Embryonic facial prominence (tissue), 1 donor: ENCODE measurements around the gene CD200R1.
"Not testable (repeated sequence)": the region's sequence is repeated elsewhere in the genome, so short reads cannot be mapped to it uniquely, and the experiment has no call there.

ENCODE experiments used
- DNase-seq: peaks from one replicate; pipeline ENCODE4 v3.0.0-alpha.2; 2016; ENCODE audit errors: extremely low spot score

The CD200R1 gene

DNA sequence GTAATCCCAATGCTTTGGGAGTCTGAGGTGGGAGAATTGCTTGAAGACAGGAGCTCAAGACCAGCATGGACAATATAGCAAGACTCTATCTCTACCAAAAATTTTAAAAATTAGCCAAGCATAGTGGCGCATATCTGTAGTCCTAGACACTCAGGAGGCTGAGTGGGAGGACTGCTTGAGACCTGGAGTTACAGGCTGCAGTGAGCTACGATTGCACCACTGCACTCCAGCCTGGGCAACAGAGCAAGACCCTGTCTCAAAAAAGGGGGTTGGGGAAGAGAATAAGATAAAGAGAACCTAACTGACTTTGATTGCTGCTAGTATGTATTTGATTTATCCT, 755 bp downstream of the CD200R1 start:
- no peak for DNase-seq

DNA sequence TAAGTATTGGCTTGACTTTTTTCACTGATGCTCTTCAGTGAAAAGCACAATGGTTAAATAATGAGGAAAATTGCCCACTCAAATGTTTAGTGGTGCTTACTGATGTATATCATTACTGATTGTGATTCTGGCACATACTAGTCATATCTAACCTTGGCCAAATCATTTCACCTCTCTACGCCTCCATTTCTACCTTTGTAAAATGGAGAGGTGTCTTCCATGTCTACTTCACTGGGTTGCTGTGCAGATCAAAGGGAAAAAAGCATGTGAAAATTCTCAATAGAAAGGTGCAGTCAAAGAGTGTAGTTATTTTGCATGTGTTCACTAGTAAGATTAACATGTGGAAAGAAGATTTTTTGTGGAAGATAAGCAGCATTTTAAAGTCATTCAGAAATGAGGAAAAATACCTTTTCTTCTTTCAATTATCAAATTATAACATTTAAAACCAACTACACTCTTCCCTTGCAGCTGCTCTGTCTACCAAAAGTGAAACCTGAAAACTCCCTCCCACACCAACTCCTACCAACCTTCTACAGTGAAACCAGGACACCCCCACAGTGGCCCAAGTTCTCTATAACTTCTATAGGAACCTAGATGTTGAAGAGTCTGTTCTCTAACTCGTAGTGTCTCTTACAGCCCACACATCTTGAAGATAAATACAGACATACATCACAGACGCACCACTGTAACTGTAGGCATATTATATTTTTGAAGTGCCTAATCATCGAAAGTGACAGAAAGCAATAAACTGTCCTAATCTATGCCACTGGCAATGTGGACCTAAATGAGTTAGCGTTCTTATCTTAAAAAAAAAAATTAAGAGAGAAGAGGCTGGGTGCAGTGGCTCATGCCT, 1.4 kb downstream of the CD200R1 start:
- DNase-seq: no peak

DNA sequence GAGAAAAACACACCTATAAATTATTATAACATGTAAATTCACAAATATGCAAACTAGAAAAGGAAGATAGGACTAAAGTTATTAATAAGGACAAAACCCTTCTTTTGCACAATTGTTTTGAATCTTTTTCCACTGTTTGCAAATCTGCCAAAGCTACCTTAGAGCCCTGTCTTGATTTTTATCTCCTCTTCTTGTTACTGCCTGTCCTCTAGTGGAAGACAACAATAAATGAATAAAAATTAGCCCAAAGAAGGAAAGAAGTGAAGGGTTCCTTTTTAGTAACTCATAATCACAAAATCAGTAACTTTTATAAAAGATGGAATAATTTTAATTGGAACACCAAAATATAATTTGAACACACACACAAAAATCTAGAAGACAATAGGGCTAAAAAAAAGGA, 2.7 kb downstream of the CD200R1 start:
- DNase-seq: no peak

DNA sequence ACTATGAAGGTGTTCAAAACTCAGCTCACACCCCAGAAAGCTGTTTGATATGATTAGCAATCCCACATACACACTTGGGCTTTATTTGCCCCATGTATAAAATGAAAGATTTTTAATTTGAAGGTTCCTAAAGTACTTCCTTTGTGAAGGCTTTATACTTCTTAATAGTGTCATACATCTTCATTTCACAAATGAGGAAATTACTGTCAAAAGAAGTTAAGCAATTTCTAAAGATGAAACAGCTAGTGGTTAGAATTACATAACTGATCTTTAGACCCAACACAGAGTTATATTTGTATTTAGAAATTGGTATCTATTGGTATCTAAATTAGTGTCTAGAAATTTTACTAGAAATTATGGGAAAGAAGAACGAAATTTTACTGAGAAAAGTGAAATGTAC, 7.1 kb downstream of the CD200R1 start:
- DNase-seq: no peak

DNA sequence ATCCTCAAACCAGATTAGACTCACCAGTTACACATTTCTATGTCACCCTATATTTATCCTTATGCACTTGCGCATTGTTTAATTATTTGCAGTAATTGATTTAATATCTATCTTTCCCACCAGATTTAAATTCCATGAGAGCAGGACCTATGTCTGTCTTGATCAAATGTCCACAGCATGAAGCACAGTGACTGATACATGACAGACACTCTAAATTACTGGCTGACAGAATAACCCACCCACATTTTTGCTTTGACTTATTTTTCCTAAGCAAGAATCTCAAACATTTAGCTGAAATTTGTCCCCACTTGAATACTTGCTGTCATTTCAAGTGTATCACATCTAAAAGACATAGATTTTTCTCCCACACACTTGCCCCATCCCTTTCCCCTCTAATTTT, 7.5 kb downstream of the CD200R1 start:
- DNase-seq: no peak

DNA sequence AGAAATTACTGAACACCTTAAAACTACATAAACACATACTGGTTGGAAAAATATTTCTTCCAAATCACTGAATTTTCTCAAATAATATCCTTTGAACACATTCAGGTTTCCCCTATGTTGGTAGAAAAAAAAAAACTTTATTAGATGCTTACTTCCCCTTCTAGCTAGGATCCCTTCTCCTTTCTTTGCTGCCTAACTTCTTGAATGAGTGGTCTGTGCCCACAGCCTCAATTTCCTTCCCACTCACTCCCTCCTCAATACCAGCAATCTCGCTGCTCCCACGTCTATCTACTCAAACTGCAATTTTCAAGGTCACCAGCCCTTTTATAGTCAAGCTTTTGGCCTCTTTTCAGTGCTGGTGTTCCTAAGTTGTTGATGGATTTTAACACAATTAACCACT, 8.3 kb downstream of the CD200R1 start:
- no peak for DNase-seq

DNA sequence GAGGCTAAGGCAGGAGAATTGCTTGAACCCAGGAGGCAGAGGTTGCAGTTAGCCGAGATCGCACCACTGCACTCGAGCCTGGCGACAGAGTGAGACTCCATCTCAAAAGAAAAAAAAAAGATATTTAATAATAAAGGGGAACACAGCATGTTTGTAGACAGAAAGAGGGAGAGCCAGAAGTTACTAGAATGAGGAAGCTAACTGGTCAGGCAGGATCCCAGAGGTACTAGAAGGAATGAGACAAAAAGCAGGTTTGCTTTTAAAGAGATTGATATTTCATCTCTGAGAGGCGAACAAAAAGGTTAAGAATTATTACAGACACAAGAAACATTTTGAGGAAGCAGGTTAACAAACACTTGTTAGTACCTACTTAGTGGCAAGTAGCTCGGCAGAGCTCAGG, 9.2 kb downstream of the CD200R1 start:
- no peak for DNase-seq

DNA sequence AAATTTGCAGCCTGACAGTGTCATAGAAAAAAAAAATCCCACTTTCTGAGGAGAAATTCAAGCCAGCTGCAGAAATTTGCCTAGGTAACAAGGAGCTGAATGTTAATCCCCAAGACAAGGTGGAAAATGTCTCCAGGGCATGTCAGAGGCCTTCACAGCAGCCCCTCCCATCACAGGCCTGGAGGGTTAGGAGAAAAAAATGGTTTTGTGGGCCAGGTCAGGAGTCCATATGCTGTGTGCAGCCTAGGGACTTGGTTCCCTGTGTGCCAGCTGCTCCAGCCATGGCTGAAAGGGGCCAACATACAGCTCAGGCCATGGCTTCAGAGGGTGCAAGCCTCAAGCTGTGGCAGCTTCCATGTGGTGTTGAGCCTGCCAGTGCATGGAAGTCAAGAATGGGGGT, 11.2 kb downstream of the CD200R1 start:
- DNase-seq: no peak

DNA sequence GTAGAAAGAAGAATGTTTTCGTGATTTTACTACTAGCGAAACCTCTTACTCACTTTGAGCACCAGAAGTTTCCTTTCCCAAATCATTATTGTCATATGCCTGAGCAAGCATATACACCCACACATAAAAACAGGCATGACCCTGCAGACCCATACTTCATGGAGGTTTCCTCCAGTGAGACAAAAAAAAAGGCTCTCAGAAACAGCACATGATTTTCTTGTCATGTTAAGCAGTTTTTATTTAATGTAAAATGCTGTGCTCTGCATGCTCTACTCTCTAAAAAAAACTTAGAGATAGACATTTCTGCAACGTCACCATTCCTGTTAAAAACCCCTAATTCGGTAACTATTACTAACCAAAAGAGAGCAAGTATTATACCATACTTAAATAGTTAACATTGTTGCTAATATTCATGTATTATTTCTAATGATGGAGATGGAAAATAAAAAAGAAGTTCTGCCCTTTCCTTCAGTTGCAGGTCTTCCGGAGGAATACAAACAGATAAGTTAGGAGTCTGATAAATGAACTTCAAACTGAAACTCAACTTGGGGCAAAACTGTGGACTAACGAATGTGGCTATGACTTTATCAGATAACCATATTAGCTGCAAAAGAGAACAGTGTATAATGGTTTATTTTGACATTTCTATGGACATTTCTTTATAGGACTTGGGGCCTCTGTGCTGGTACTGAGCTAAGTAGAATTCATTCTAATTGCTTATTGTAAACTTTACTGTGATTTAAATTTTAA, 15.9 kb downstream of the CD200R1 start:
- no peak for DNase-seq

DNA sequence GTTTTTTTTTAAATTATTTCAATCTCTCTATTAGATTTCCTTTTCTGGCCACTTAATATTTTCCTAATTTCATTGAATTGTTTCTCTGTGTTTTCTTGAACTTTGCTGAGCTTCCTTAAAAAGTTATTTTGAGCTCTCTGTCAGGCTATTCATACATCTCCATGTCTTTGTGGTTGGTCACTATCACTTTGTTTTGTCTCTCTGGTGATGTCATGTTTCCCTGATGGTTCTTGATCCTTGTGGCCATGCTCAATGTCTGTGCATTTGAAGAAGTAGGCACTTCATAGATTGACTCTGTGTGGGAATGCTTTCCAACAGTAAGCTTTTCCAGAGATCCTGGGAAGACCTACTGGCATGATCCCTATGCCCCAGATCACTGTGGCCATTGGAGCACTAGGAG, 18.6 kb downstream of the CD200R1 start:
- DNase-seq: no peak

DNA sequence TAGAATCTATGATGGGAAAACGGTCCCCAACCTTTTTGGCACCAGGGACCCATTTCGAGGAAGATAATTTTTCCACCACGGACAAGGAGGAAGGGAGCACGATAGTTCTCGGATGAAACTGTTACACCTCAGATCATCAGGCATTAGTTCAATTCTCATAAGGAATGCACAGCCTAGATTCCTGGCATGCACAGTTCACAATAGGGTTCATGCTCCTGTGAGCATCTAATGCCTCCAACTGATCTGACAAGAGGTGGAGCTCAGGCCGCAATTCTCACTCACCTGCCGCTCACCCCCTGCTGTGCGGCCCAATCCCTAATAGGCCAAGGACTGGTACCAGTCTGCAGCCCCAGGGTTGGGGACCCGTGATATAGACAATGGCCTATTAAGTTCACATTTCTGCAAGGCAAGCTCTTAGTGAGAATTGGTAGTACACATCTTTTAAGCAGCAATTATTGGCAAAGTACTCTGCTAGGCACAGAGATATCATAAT, 26.5 kb downstream of the CD200R1 start:
- no peak for DNase-seq

DNA sequence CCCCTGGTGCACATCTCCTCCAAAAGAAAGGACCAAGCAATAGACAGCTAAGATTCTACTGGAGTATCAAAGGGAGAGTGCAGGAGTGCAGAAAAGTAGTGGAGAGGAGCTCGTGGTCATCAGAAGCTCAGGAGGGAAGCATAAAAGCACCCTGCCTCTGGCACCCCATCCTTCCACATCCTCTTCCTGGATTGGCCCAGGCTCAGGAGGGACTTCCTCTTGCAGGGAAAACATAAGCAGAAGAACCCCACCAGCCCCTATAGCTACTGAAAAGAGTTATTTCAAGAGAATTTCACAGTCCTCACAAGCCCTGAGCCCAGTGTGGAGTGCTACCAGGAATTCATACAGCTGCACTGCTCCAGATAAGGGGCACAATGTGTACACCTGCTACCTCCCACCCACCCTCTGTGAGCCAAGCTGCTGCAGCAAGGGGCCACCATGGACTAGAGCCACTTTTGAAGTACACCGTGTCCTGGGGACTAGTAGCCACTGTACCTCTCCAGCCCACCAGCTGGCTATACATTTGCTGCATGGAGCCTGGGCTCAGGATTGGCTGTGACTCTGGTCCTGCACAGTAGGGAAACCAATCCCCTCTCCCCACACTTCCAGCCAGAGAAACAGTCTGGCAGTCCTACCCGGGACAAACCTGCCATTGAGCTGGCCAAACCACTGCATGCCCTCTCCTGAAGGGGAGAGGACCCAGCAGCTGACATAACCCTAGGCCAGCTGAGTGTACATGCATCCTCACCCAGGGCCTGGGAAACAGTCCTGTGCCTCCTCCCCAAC, 43.0 kb downstream of the CD200R1 start:
- no peak for DNase-seq

DNA sequence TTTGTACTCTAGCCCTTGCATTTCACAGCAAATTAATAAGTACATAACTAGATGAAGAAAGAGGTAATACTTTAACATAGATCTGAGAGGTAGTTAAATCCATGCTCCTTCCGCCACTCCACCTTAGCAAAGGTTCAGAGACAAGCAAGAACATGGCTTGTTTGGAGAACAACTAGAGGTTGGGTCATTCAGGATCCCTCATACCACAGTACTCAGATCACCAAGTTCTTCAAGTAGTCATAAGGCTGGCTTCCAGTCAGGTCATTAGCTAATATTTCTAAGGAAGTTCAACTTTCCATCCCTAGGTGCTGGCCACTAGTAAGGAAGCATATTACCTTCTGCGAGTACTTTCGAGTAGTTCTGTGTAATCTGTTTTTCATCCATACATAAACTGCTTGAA, 44.1 kb downstream of the CD200R1 start:
- no peak for DNase-seq

DNA sequence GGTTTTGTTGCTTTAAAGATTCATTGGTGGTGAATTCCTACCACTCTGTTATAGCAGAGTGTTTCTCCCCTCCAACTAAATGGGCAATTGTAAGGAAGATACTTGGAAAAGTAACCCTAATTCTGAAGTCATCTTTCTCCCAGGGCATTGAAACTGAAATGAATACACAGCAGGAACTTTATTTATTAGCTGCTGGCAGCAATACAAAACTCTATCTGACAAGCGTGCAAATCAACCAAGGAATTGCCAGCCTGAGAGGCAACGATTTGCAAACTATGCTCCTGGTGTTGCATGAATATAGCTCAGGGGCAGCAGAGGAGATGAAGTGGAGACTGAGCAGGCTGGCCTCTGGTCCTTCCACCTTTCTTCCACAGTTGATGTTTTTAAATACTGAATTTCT, 48.9 kb downstream of the CD200R1 start:
- no peak for DNase-seq

DNA sequence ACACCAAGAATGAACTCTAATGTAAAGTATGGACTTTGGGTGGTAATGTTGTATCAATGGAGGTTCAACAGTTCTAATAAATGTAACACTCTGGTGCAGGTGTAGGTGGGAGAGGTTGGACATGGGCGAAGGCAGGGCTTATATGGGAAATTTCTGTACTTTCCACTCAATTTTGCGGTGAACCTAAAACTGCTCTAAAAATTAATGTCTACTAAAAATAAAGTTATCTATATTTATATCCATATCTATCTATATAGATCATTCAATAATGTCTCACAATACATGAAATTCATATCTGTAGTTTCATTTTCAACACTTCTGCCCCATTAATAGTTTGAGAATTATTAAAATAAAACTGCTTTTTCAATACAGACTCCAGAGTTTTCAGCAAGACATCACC, 49.3 kb downstream of the CD200R1 start:
- DNase-seq: no peak

DNA sequence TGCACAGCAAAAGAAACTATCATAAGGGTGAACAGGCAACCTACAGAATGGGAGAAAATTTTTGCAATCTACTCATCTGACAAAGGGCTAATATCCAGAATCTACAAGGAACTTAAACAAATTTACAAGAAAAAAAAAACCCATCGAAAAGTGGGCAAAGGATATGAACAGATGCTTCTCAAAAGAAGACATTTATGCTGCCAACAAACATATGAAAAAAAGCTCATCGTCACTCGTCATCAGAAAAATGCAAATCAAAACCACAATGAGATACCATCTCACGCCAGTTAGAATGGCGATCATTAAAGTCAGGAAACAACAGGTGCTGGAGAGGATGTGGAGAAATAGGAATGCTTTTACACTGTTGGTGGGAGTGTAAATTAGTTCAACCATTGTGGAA, 55.4 kb downstream of the CD200R1 start:
- DNase-seq: not testable (repeated sequence)

DNA sequence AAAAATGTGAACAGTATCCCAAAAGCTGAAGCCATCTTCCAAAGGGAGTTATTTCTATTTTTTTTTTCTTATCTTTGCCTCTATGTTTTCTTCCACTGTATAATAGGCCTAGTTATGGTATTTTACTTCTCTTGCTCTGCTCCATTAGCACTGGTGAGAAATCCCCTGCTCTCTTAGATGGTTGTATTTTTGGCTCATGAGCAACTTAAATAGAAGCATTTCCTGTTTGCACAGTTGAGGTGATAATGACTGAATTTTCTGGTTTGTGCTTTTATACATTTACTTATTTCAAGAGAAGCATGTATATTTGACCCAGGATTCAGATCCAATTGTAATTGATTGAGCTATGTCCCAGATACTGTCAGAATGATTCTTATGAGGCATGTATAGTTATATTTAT, 66.7 kb downstream of the CD200R1 start:
- no peak for DNase-seq

DNA sequence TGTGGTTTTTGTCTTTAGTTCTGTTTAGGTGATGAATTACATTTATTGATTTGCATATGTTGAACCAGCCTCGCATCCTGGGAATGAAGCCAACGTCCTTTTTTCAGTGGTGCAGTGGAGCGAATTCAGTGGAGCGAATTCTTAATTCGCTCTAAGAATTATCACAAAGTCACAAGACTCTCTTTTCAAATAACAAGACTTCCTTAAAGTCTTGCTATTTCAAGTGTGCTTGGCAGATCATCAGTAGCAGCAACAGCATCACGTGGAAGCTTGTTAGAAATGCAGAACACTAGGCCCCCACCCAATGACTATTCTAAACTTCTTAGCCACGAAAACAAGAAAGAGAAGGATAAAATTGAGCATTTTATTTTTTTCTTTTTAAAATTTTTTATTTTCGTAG, 70.1 kb downstream of the CD200R1 start:
- no peak for DNase-seq

DNA sequence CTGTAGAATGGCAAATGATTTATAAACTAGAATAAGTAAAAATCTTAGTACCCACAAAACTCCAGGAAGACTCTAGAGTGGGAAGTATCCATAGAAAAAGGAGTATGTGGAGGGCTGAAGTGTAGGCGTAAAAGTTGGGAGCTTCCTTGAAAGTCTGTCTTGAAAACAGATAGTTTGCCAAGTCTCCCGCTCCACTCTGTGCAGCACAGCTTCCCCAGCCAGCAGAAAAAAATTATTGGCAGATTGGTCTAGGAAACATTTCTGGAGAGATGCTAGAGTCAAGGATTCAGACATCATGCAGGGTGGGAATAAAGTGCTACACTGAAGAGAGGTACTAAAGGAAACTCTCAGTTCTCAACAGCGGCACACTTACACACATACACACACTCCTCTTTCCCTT, 74.8 kb downstream of the CD200R1 start:
- DNase-seq: no peak

DNA sequence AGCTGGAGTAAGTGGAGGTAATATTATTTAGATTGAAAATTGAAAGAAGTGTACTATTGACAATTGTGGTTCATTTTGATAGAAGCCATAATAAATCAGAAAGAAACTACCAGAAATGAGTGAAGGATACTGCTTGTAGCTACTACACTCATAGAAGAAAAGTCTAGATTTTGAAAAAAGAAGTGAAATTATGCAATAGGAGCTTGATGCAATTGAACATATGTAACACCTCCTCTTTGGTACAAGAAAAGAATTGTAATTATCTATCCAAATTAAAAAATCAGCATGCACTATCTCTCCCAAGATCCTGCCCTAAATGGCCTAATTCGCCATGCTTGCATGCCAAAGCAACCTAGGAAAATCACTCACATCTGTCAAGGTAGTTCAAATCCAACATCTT, 77.1 kb downstream of the CD200R1 start:
- DNase-seq: no peak

DNA sequence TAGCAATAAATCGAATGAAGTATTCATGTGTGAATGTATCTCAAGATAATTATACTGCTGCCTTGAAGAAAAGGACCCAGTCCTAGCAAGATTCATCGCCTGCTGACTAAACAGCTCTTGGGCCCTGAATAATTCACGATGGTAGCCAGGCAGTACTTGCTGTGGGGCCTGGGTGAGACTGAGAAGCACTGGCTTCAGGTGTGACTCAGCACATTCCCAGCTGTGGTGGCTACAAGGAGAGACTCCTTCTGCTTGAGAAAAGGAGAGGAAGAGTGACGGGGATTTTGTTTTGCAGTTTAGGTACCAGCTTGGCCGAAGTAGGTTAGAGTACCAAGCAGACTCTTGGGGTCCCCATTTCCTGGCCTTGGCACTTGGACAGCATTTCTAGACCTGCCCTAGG, 80.6 kb downstream of the CD200R1 start:
- DNase-seq: no peak

DNA sequence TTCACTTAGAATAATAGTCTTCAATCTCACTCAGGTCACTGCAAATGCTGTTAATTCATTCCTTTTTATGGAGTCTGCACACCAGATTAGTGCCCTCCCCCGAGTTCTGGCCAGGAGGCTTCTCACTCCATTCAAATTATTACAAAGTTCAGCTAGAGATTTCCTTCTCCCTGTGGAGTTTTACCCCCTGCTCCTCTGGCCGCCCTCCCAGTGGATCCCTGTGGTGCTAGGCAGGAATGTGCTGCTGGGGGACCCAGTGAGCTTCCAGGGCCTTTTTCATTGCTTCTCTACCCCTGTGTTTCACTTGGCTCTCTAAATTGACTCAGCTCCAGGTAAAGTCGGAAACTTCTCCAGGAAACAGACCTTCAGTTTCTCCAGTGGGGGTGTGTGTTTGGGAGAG, 85.5 kb downstream of the CD200R1 start:
- no peak for DNase-seq
